HepG2 (cell line): Measurements from ENCODE around the gene ZNF189. TPM values are rescaled to one million over a fixed set of nuclear protein-coding genes. Genes with fewer than 3 reads are reported as not detected.

Source experiments
- ATM ChIP-seq: fragments of 450-650 bp; IDR thresholded peaks from 2 replicates; pipeline ENCODE4 v1.7.1; 2017; ENCODE audit warnings: mild to moderate bottlenecking, borderline replicate concordance
- ELK4 ChIP-seq: sonication (generic); formaldehyde crosslinking; IDR thresholded peaks from 2 replicates; pipeline ENCODE4 v1.9.0; 2021; ENCODE audit warnings: missing genetic modification reagents, borderline replicate concordance
- ETS1 ChIP-seq: sonication (generic); formaldehyde crosslinking; IDR thresholded peaks from 2 replicates; pipeline ENCODE4 v1.4.0; 2020; ENCODE audit warnings: missing genetic modification reagents
- FOXM1 ChIP-seq: sonication (generic); formaldehyde crosslinking; IDR thresholded peaks from 2 replicates; pipeline ENCODE4 v1.5.0; 2020; ENCODE audit warnings: missing genetic modification reagents
- HDAC6 ChIP-seq: fragments of 200-600 bp; sonication (generic); IDR thresholded peaks from 2 replicates; pipeline ENCODE4 v1.7.0; 2017; ENCODE audit warnings: mild to moderate bottlenecking, antibody characterized with exemption, low read length, low read depth
- IRF1 ChIP-seq: sonication (generic); formaldehyde crosslinking; IDR thresholded peaks from 2 replicates; pipeline ENCODE4 v1.4.0; 2020; ENCODE audit warnings: low read depth, mild to moderate bottlenecking, missing genetic modification reagents
- IRF2 ChIP-seq: IDR thresholded peaks from 2 replicates; pipeline ENCODE4 v1.6.1; 2018; ENCODE audit warnings: missing genetic modification reagents, missing compliant biosample characterization
- LCORL ChIP-seq, 2 experiments: fragments of 450-650 bp in 1 of 2; sonication (generic) in 1 of 2; formaldehyde crosslinking in 1 of 2; IDR thresholded peaks; 2 replicates each; pipeline versions ENCODE4 v1.5.0 to v1.6.1; 2017 to 2020; ENCODE audit warnings: antibody characterized with exemption in 1 of 2, missing genetic modification reagents in 1 of 2
- ONECUT2 ChIP-seq: sonication (generic); formaldehyde crosslinking; IDR thresholded peaks from 2 replicates; pipeline ENCODE4 v1.4.0; 2020; ENCODE audit warnings: missing genetic modification reagents
- RBM39 ChIP-seq: fragments of 200-400 bp; formaldehyde crosslinking; IDR thresholded peaks from one replicate; pipeline ENCODE4 v1.6.1; 2018; ENCODE audit warnings: antibody characterized with exemption, mild to moderate bottlenecking, low read depth, low read length; ENCODE audit not compliant: poor library complexity, severe bottlenecking
- RXRA ChIP-seq: sonication (generic); formaldehyde crosslinking; IDR thresholded peaks from 2 replicates; pipeline ENCODE4 v1.5.1; 2020; ENCODE audit warnings: missing genetic modification reagents
- SOX6 ChIP-seq, 2 experiments: fragments of 450-650 bp in 1 of 2; sonication (generic) in 1 of 2; formaldehyde crosslinking in 1 of 2; IDR thresholded peaks; 2 replicates each; pipeline versions ENCODE4 v1.4.0 to v1.6.1; 2017 to 2020; ENCODE audit warnings: antibody characterized with exemption in 1 of 2, mild to moderate bottlenecking in 1 of 2, missing genetic modification reagents in 1 of 2
- SP140L ChIP-seq: sonication (generic); formaldehyde crosslinking; IDR thresholded peaks from 2 replicates; pipeline ENCODE4 v1.4.0; 2020; ENCODE audit warnings: missing genetic modification reagents, borderline replicate concordance
- TFDP1 ChIP-seq: IDR thresholded peaks from 2 replicates; pipeline ENCODE4 v1.6.1; 2016; ENCODE audit warnings: missing compliant biosample characterization, missing genetic modification reagents, borderline replicate concordance
- THAP8 ChIP-seq: sonication (generic); formaldehyde crosslinking; IDR thresholded peaks from 2 replicates; pipeline ENCODE4 v1.5.1; 2020; ENCODE audit warnings: missing genetic modification reagents, mild to moderate bottlenecking, borderline replicate concordance
- U2AF1 ChIP-seq: fragments of 200-400 bp; formaldehyde crosslinking; optimal IDR thresholded peaks from 2 replicates; pipeline ENCODE3; 2017; ENCODE audit warnings: mild to moderate bottlenecking, low read depth, low read length
- ZBTB33 ChIP-seq: sonication (generic); formaldehyde crosslinking; IDR thresholded peaks from 2 replicates; pipeline ENCODE4 v1.4.0; 2020; ENCODE audit warnings: missing genetic modification reagents
- ZNF121 ChIP-seq: sonication (generic); formaldehyde crosslinking; IDR thresholded peaks from 2 replicates; pipeline ENCODE4 v1.5.0; 2020; ENCODE audit warnings: mild to moderate bottlenecking, missing genetic modification reagents
- ZNF292 ChIP-seq: sonication (generic); formaldehyde crosslinking; IDR thresholded peaks from 2 replicates; pipeline ENCODE4 v1.8.1; 2022; ENCODE audit warnings: mild to moderate bottlenecking, low read depth, missing genetic modification reagents, borderline replicate concordance
- ZNF512 ChIP-seq: sonication (generic); formaldehyde crosslinking; IDR thresholded peaks from 2 replicates; pipeline ENCODE4 v1.4.0; 2020; ENCODE audit warnings: mild to moderate bottlenecking, missing genetic modification reagents
- ZNF841 ChIP-seq: sonication (generic); formaldehyde crosslinking; IDR thresholded peaks from 2 replicates; pipeline ENCODE4 v1.8.1; 2023; ENCODE audit warnings: missing genetic modification reagents, borderline replicate concordance
- polyA plus RNA-seq, 8 experiments: library from polyadenylated mRNA; depleted of rRNA in 3 of 8; stranded (reverse) in 7 of 8; unstranded in 1 of 8; fragments of >200 nt; fragmentation: Illumina TruSeq in 4 of 8; extraction: Trizol in 4 of 8; gene quantifications; 2 replicates each; pipeline versions ENCODE4 v1.2.1 to v1.2.3, GENCODE V29; 2011 to 2016; ENCODE audit warnings: low read depth in 4 of 8, missing spikeins in 1 of 8, mixed read lengths in 1 of 8; ENCODE audit not compliant: insufficient read depth in 1 of 8
- total RNA-seq, 5 experiments: library from RNA; depleted of rRNA; stranded (reverse); fragments of >200 nt; fragmentation: Illumina TruSeq; extraction: Trizol; gene quantifications; 2 replicates each; pipeline ENCODE4 v1.2.3, GENCODE V29; 2016; ENCODE audit warnings: low read depth in 1 of 5

The ZNF189 gene
- total and polyA plus RNA-seq, 2 of the 13 experiments (the other 11 are each of a cell fraction or from before 2014, with no cell fraction given): 8.4 to 50.0 TPM

GRCh38 chr9:101421653-101422065 is 23.0 kb downstream of the ZNF189 start (continued):
- no peak for TF ChIP-seq ZBTB33 (CRISPR knock-in tag)
- TF ChIP-seq FOXM1: no peak
- no peak for TF ChIP-seq IRF1
- TF ChIP-seq ONECUT2 (CRISPR knock-in tag): no peak
- no peak for TF ChIP-seq SP140L (CRISPR knock-in tag)
- no peak for TF ChIP-seq THAP8 (CRISPR knock-in tag)
- TF ChIP-seq ETS1: no peak
- TF ChIP-seq ZNF512 (CRISPR knock-in tag): no peak
- TF ChIP-seq HDAC6: no peak
- no peak for TF ChIP-seq ATM
- no peak; the same call in 1 of the 2 replicates for TF ChIP-seq TFDP1 (CRISPR knock-in tag)
- no peak for TF ChIP-seq SOX6 (IDR thresholded peaks at IDR 0.05)
- peak; percentile 87 for TF ChIP-seq SOX6 (CRISPR knock-in tag; IDR thresholded peaks at IDR 0.05)
- TF ChIP-seq RBM39: no peak
- TF ChIP-seq RXRA: peak; percentile 99; the same call in 1 of the 2 replicates
- no peak for TF ChIP-seq ELK4 (CRISPR knock-in tag)
- peak; percentile 91; the same call in 1 of the 2 replicates for TF ChIP-seq ZNF292
- no peak for TF ChIP-seq LCORL (IDR thresholded peaks at IDR 0.05)
- no peak for TF ChIP-seq LCORL (CRISPR knock-in tag; IDR thresholded peaks at IDR 0.05)
- TF ChIP-seq ZNF841 (CRISPR knock-in tag): no peak
- TF ChIP-seq U2AF1: no peak
- TF ChIP-seq ZNF121: no peak
- TF ChIP-seq IRF2: peak; percentile 82
